Stimulated activated CD4-positive, alpha-beta T cell treated with anti-CD3 and anti-CD28 coated beads, Interleukin-2, amount 100 ng/mL, for 48 hours (primary cell): ENCODE measurements around the gene RND3.

Source experiments
- DNase-seq, 2 donors: peaks; one replicate each; pipeline ENCODE4 v3.0.0-alpha.2; 2020

The RND3 gene

GRCh38 chr2:150438654-150439053, 48.8 kb downstream of the RND3 start:
- DNase-seq, result no peak

DNA sequence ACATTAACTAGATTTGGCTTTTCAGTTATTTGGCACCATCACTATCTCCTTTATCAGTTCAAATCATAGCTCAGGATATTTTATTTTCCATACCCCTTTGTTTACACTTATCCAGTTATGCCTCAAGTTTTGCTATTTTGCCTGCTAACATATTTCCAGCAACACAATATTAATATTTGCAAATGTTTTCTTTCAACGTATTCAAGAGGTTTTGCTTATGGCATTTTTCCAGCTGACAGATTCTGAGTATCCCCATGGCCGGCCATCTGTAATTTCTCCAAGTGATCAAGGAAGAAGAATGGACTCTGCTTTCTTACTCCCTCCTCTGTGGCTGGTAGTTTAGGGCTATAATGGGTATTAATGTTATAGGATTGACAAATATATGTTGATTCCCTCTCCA, 49.4 kb downstream of the RND3 start:
- no peak for DNase-seq

GRCh38 chr2:150432312-150432625, 55.2 kb downstream of the RND3 start:
- no peak for DNase-seq

DNA sequence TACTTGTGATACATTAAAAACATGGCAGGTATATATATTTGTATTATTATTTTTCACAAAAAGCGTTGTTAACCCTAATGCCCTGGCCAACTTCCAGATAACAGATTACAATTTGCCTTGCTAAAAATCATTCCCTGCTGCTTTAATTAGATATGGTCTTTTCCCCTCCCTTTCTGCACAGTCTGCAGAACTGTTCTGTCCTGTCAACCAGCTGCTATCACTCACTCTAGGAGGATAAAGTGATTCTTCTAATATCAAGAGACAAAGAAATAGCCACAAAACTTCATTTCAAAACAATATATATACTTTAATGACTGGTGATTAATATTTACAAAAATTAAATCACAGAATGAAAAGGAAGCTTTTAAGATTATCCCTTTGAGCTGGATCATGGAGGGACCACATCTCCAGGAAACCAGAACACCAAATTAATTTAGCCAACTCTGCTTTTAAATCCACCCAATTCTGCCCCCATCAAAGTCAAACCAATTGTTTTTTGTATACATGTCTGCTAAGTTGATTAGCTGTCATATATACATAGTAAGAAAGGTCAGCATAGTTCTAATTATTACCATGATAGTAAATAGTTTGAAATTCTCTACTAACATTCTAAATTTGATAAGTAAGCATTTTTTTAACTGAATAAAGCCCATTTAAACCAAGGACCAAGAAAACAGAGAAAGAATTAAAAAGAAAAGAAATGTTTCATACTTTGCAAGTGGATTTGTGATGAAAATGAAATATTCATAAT, 55.7 kb downstream of the RND3 start:
- no peak for DNase-seq

DNA sequence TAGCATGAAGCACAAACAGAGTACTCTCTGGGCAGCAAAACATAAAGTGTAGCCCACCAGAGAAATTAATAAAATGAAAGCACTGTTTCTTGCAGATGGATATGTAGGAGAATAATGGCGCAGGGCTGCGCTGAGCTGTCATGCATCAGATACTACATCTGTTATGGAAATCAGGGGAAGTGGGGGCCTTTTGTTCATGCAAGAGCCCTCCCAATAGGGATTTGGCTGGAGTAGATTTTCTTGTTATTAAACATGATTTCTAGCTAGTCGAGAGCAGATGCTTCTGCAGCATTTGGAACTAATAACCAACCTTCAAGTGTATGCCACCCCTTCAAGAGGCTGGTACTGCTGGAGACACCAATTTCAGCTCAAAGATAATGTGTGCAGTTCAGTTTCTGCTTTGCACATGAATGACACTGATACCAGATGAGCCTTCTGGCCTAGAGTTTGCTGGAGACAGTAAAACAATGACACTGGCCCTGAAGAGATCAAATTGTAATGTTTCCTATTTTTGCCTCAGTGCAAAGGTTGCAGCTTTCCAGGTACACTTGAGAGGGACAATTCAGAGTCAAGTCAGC, 58.0 kb downstream of the RND3 start:
- DNase-seq, result no peak

DNA sequence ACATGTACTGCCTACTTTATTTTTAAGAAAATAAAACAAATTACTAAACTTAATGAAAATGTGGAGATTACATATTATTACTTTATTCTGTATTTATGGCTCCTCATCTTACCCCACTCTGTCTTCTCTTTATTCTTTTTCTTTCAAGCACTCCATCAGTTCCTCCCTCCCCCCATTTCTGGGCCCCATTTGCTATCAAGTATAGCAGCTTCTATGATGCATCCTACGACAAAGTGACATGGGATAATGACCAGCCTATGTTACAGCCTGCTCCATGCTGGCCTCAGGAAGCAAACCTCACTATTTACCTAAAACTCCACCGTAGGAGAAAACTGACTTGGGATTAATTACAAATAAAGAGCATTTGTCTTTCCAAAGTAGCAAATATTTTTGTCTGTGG, 58.8 kb downstream of the RND3 start:
- no peak for DNase-seq

DNA sequence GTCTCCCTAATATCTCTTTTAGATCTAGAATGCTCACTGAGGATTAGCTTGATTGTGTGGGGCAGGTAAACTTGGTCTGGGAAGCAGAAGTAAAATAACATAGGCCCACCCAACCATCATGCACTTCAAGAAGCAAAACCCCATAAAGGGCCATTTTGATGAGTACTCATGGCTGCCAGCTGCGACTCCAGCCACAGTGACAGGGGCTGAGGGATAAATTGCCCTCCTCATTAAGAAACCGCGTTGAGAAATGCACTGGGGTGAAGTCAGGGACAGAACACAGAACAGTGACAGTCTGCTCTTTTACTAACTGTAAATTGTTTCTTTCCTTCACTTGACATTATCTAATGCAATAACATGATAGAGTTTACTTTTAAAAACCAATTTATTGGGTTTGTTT, 60.2 kb downstream of the RND3 start:
- DNase-seq, result no peak

- DNase-seq, result no peak
These were observed 60.7 kb downstream of the RND3 start for GRCh38 chr2:150426724-150427123.

- DNase-seq, result no peak
These were observed 61.2 kb downstream of the RND3 start for GRCh38 chr2:150426315-150426714.

DNA sequence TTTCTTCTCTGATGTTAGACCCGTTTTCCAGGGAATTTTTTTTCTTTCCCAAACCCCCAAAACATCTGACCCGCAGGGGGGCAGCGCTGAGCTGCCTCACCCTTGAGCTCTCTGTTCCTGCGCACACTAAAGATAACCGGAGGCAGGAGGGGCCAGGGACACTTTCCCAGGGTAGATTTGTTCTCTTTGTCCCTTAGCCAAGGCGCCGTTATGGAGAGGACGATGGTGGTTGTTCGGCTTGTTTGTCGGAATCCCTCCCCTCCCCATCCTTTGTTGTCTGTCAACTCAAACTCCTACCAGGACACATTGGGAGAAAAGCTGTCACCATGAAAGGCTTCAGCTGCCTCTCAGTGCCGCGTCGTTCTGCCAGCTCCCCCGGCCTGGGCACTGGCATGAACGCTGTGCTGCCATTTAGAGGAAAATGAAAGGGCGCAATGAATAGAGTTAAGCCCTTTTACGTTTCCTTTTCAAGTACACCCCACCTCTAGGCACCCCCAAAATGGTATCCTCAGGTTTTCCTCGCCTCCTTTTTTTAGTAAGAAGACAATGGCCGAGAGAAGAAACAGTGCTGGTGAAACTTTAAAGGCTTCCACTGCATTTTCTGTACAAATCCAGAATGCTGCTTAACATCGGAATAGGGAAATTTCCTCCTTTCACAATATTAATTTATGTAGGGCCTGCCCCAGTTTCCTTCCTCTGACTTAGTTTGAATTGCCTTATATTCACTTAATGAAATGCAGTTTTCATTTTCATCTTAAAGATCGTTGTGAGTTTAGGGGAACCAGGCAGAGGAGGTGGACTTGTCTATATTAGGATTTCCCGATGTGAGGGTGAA, 62.1 kb downstream of the RND3 start:
- no peak for DNase-seq

DNA sequence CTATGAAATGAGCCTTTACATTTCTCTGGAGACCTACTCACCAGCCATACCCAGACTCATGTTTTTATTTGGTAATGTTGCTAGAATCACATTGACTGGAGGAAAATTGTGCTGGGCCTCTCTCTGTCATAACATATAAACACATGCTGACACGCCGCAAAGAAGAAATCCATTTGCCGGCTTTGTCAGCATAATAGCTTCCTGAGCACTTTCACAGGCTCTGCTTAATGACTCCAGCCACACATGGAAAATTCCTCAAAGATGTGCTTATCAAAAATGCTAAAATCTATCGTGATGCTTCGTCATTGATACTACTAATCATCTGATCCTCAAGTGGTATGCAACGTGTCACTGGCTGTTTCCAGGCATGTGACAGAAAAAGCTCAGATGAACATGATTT, 63.1 kb downstream of the RND3 start:
- DNase-seq, result no peak

- no peak for DNase-seq
These were observed 66.3 kb downstream of the RND3 start for GRCh38 chr2:150421126-150421651.

GRCh38 chr2:150418916-150419315, 68.6 kb downstream of the RND3 start:
- no peak for DNase-seq
